Forelimb muscle (tissue), 1 donor: ENCODE data around the gene ADAT1. TPM values are rescaled to one million over a fixed set of nuclear protein-coding genes. Genes with fewer than 3 reads are reported as not detected.

Experiments used
- DNase-seq: peaks from one replicate; pipeline ENCODE4 v3.0.0-alpha.2; 2013; ENCODE audit warnings: low read depth
- polyA plus RNA-seq: library from polyadenylated mRNA; unstranded; fragments of 120-200 nt; gene quantifications from one replicate; pipeline ENCODE4 v1.2.1, GENCODE V29; 2013; ENCODE audit not compliant: insufficient read length

Gene ADAT1
- polyA plus RNA-seq, 1 donor, result 31.7 TPM

- no peak for DNase-seq
Measured at GRCh38 chr16:75576384-75576811, 46.7 kb downstream of the ADAT1 start.

- no peak for DNase-seq
Measured at GRCh38 chr16:75575958-75576357, 47.1 kb downstream of the ADAT1 start.

GRCh38 chr16:75573955-75574354, 49.1 kb downstream of the ADAT1 start:
- DNase-seq, result no peak

- DNase-seq, result no peak
Measured at GRCh38 chr16:75572864-75573542, 50.1 kb downstream of the ADAT1 start.

- no peak for DNase-seq
Measured at GRCh38 chr16:75570396-75571065, 52.5 kb downstream of the ADAT1 start.

GRCh38 chr16:75567911-75568310, 55.2 kb downstream of the ADAT1 start:
- no peak for DNase-seq

- DNase-seq, result no peak
Measured at GRCh38 chr16:75566758-75567255, 56.3 kb downstream of the ADAT1 start.

GRCh38 chr16:75566040-75566757, 56.9 kb downstream of the ADAT1 start, which contains the start of gene GABARAPL2:
Gene GABARAPL2 (plus strand): TSS chr16:75566379. CDS start chr16:75566487, 108 bp downstream.
- no peak for DNase-seq

- DNase-seq, result no peak
Measured at GRCh38 chr16:75565640-75566039, 57.4 kb downstream of the ADAT1 start.

GRCh38 chr16:75559564-75560372, 63.3 kb downstream of the ADAT1 start:
- DNase-seq, result no peak

- no peak for DNase-seq
Measured at GRCh38 chr16:75558846-75559401, 64.2 kb downstream of the ADAT1 start.

GRCh38 chr16:75556431-75556950, 66.6 kb downstream of the ADAT1 start:
- DNase-seq, result no peak

- peak; percentile 86 for DNase-seq
Measured at GRCh38 chr16:75555707-75556430, 67.2 kb downstream of the ADAT1 start, which contains the start of gene TMEM231. Gene TMEM231 (minus strand): TSS chr16:75556252. CDS start chr16:75556209, 43 bp downstream.

GRCh38 chr16:75555213-75555706, 67.8 kb downstream of the ADAT1 start:
- DNase-seq, result peak; percentile 70

GRCh38 chr16:75552951-75553350, 70.1 kb downstream of the ADAT1 start:
- DNase-seq, result no peak

GRCh38 chr16:75550211-75550662, 72.8 kb downstream of the ADAT1 start:
- no peak for DNase-seq
